ENCODE results near the gene SNTG2. TPM values are rescaled to one million over a fixed set of nuclear protein-coding genes. Genes with fewer than 3 reads are reported as not detected.

Gene SNTG2
- total RNA-seq, 2 donors from 2014 or later: 4.1 to 11.9 TPM

GRCh38 chr2:1208522-1208921 is 257.9 kb downstream of the SNTG2 start:
- no peaks in the 10 kb centered on the region for H3K27me3 ChIP-seq (ENCODE audit: control insufficient read depth, insufficient read depth, low read length, poor library complexity, severe bottlenecking)
- TF ChIP-seq CTCF (conservative IDR thresholded peaks at IDR 0.05): no peak
- H3K27me3 Mint-ChIP-seq (ENCODE audit: insufficient read depth): no peaks in the 10 kb centered on the region
- peaks cover 1% of the 10 kb centered on the region for H3K9me3 ChIP-seq (ENCODE audit: control insufficient read depth, low read length)
- no peak overlapping the region for H3K4me3 Mint-ChIP-seq
- no peak overlapping the region for H3K9ac ChIP-seq (ENCODE audit: extremely low read depth, low read length, poor library complexity, severe bottlenecking)
- H3K4me1 Mint-ChIP-seq: no peaks in the 10 kb centered on the region
- H3K36me3 Mint-ChIP-seq (ENCODE audit: low read depth): peaks cover 2% of the 10 kb centered on the region
- no peaks in the 10 kb centered on the region for H3K36me3 ChIP-seq (ENCODE audit: control insufficient read depth, insufficient read depth, low read length)
- H3K27ac ChIP-seq (ENCODE audit: low read depth, low read length): no peak overlapping the region
- H3K4me3 ChIP-seq (ENCODE audit: low read length): no peak overlapping the region
- no peak overlapping the region for H3K27ac Mint-ChIP-seq
- H3K4me1 ChIP-seq (ENCODE audit: control insufficient read depth, insufficient read depth, low read length): no peaks in the 10 kb centered on the region
- DNase-seq: no peak
- WGBS, 2 experiments (ENCODE audit: insufficient coverage in 1 of 2, insufficient read length in 1 of 2): 92 to 96% methylated on average over 16 to 18 of the region's 18 CpGs
- peaks cover 11% of the 10 kb centered on the region for H3K9me3 Mint-ChIP-seq

- no peak overlapping the region for H3K27ac Mint-ChIP-seq
- Histone ChIP-seq H3K9me3 (ENCODE audit: control insufficient read depth, low read length) (peaks cover 7% of the 10 kb centered on the region), H3K4me1 (ENCODE audit: control insufficient read depth, insufficient read depth, low read length) (no peaks in the 10 kb centered on the region), H3K27ac (ENCODE audit: low read depth, low read length) (no peak overlapping the region), H3K36me3 (ENCODE audit: control insufficient read depth, insufficient read depth, low read length) (no peaks in the 10 kb centered on the region), H3K4me3 (ENCODE audit: low read length) (no peak overlapping the region), H3K27me3 (ENCODE audit: control insufficient read depth, insufficient read depth, low read length, poor library complexity, severe bottlenecking) (no peaks in the 10 kb centered on the region), H3K9ac (ENCODE audit: extremely low read depth, low read length, poor library complexity, severe bottlenecking) (no peak overlapping the region)
- no peaks in the 10 kb centered on the region for H3K27me3 Mint-ChIP-seq (ENCODE audit: insufficient read depth)
- DNase-seq: no peak
- H3K36me3 Mint-ChIP-seq (ENCODE audit: low read depth): peaks cover 6% of the 10 kb centered on the region
- 92 to 97% methylated on average over 4 of the region's 4 CpGs for WGBS, 2 experiments (ENCODE audit: insufficient coverage in 1 of 2, insufficient read length in 1 of 2)
- H3K4me1 Mint-ChIP-seq: no peaks in the 10 kb centered on the region
- no peak overlapping the region for H3K4me3 Mint-ChIP-seq
- no peak for TF ChIP-seq CTCF (conservative IDR thresholded peaks at IDR 0.05)
- peaks cover 18% of the 10 kb centered on the region for H3K9me3 Mint-ChIP-seq
Observed at GRCh38 chr2:1209246-1209645, 258.6 kb downstream of the SNTG2 start.

DNA sequence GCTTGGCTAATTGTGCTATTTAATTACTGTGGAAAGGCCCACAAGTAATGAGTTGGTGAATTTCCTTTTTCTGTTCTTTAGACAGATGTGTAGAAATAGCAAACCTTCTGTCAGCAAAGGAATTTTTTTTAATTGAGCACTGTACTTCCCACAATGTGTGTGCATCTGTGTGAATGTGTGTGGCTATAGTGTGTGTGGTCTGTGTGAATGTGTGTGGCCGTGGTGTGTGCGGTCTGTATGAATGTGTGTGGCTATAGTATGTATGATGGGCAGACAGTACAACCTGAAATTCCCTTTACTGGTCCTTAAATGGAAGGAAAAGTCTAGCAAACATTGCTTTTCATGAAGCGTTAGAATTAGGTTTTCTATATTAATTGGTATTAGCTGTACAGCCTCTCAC is 259.1 kb downstream of the SNTG2 start:
- Mint-ChIP-seq H3K27me3 (ENCODE audit: insufficient read depth) (no peaks in the 10 kb centered on the region), H3K27ac (no peak overlapping the region), H3K4me3 (no peak overlapping the region), H3K4me1 (no peaks in the 10 kb centered on the region), H3K9me3 (peaks cover 23% of the 10 kb centered on the region), H3K36me3 (ENCODE audit: low read depth) (peaks cover 6% of the 10 kb centered on the region)
- no peak overlapping the region for H3K9ac ChIP-seq (ENCODE audit: extremely low read depth, low read length, poor library complexity, severe bottlenecking)
- H3K36me3 ChIP-seq (ENCODE audit: control insufficient read depth, insufficient read depth, low read length): no peaks in the 10 kb centered on the region
- H3K27ac ChIP-seq (ENCODE audit: low read depth, low read length): no peak overlapping the region
- H3K4me1 ChIP-seq (ENCODE audit: control insufficient read depth, insufficient read depth, low read length): no peaks in the 10 kb centered on the region
- peaks cover 7% of the 10 kb centered on the region for H3K9me3 ChIP-seq (ENCODE audit: control insufficient read depth, low read length)
- H3K4me3 ChIP-seq (ENCODE audit: low read length): no peak overlapping the region
- DNase-seq: no peak
- WGBS, 2 experiments (ENCODE audit: insufficient coverage in 1 of 2, insufficient read length in 1 of 2): 94% methylated on average over 3 of the region's 3 CpGs
- H3K27me3 ChIP-seq (ENCODE audit: control insufficient read depth, insufficient read depth, low read length, poor library complexity, severe bottlenecking): no peaks in the 10 kb centered on the region
- no peak for TF ChIP-seq CTCF (conservative IDR thresholded peaks at IDR 0.05)

Measured in endodermal cell (in vitro differentiated cells).